ENCODE measurements around the gene CCK.

GRCh38 chr3:42256135-42256819 lies 9.7 kb downstream of the CCK start:
- TF ChIP-seq EZH2phosphoT487 (IDR thresholded peaks at IDR 0.05; ENCODE audit: insufficient read depth, low read depth) (no peak), EZH2 (IDR thresholded peaks at IDR 0.05; ENCODE audit: insufficient read depth, poor library complexity, severe bottlenecking) (no peak)

Measured in GM23248 (cell line).